ENCODE results near the gene CCDC183.

The CCDC183 gene

GRCh38 chr9:136823136-136824046 is 27.3 kb downstream of the CCDC183 start:
- no peak for TF ChIP-seq CTCF (IDR thresholded peaks at IDR 0.05; ENCODE audit: control insufficient read depth, extremely low read depth, insufficient read depth)
- DNase-seq (ENCODE audit: low read depth): no peak
- H3K4me3 ChIP-seq (ENCODE audit: low read depth, low read length): no peak overlapping the region

DNA sequence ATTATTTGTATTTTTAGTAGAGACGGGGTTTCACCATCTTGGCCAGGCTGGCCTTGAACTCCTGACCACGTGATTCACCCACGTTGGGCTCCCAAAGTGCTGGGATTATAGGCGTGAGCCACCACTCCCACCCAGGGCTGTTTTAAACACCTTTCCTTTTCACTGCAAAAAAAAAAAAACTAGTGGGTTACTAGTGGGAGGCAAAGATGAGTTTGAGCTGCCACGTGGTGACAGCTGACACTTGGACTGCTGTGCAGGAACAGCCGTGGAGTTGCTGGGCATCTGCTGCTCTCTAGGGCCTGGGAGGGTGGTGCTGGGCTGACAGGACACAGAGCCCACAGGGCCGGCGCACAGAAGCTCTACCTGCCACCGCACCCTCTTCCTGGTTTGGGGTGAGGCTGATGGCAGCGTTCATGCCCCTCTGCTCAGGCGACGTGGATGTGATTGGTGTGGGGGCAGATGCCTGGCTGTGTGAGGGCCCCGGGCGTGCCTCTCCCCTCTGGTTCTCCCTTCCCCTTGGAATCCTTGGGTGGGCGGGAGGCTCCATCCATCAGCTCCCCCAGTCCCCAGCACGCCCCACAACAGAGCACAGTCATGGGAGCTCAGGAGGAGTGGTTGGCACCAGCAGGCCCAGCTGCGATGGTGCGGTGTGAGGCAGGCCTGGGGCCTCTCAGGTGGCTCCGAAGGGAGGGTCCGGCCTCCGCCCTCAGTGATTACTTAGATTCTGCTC is 28.5 kb downstream of the CCDC183 start:
- TF ChIP-seq CTCF (IDR thresholded peaks at IDR 0.05; ENCODE audit: control insufficient read depth, extremely low read depth, insufficient read depth): no peak
- DNase-seq (ENCODE audit: low read depth): no peak
- no peak overlapping the region for H3K4me3 ChIP-seq (ENCODE audit: low read depth, low read length)

- H3K4me3 ChIP-seq (ENCODE audit: low read depth, low read length): no peak overlapping the region
- TF ChIP-seq CTCF (IDR thresholded peaks at IDR 0.05; ENCODE audit: control insufficient read depth, extremely low read depth, insufficient read depth): no peak
- DNase-seq (ENCODE audit: low read depth): no peak
Measured at GRCh38 chr9:136825295-136826187, 29.4 kb downstream of the CCDC183 start.

DNA sequence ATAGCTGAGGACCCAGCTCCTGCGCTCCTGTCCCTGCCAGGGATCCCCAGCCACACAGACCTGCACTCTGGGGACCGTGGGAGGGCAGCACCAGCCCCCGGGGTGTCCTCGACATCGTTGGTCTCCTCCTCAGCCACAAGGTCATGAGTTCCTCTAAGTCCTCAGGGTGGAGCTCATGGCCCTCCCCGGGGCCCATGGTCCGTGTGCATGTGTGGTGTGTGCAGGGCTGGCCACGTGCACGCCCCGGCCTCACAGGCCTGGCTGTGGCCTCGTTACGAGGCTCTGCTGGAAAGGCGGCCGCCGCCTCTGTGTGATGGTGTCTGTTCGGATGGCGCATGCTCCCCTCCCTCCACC is 30.0 kb downstream of the CCDC183 start:
- no peak for TF ChIP-seq CTCF (IDR thresholded peaks at IDR 0.05; ENCODE audit: control insufficient read depth, extremely low read depth, insufficient read depth)
- H3K4me3 ChIP-seq (ENCODE audit: low read depth, low read length): no peak overlapping the region
- no peak for DNase-seq (ENCODE audit: low read depth)

DNA sequence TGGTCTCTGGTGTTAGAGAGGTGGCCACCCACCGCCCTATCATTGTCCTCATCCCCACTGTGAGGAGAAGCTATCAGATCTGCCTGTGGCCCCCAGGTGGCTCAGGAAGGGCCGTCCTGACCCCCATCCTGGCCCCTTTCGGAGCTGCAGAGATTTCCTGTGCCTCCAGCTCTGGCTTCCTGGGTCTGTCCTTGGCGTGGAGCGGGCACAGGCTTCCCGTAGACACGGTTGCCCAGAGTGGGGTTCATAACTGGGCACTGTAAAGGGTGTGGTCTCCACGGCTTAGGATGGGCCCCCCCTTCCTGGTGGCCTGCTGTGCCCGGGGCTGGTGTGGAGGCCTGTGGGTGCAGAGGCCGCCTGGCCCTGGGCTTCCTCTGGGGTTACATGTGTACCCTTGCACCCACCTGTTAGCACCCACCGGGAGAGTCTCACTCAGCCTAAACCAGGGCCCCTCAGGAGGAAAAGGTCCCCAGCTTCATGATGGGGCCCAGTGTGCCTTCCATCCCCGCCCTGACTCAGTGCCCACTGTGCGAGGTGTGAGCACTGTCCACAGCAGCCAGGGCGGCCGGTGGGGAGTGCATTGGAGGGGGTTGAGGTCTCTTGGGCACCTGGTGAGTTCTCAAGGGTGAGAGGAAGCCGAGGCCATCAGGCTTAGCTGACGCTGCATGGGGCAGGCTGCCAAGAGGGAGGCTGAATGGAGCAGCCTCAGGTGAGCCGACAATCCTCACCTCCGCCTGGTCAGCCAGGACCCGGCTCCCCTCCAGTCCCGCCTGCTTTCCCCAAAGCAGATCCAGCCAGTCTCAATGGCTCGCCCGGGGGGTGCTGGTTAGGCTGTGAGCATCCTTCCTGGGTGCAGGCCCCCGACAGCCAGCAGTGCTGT is 30.8 kb downstream of the CCDC183 start:
- TF ChIP-seq CTCF (IDR thresholded peaks at IDR 0.05; ENCODE audit: control insufficient read depth, extremely low read depth, insufficient read depth): no peak
- DNase-seq (ENCODE audit: low read depth): no peak
- no peak overlapping the region for H3K4me3 ChIP-seq (ENCODE audit: low read depth, low read length)
